ENCODE results near the gene PSAPL1. TPM values are rescaled to one million over a fixed set of nuclear protein-coding genes. Genes with fewer than 3 reads are reported as not detected.

PSAPL1 gene
- total and polyA plus RNA-seq, 2 experiments from 2014 or later: not detected

GRCh38 chr4:7420661-7421040 is 14.1 kb downstream of the PSAPL1 start:
- Histone ChIP-seq H3K4me1 (ENCODE audit: insufficient read depth) (no peaks in the 10 kb centered on the region), H3K79me2 (ENCODE audit: insufficient read depth) (no peaks in the 10 kb centered on the region), H3K4me3 (no peak overlapping the region), H3K9me3 (ENCODE audit: low read depth) (no peaks in the 10 kb centered on the region), H3K9me2 (ENCODE audit: insufficient read depth) (no peaks in the 10 kb centered on the region), H4K20me1 (ENCODE audit: insufficient read depth) (no peaks in the 10 kb centered on the region), H3K9ac (no peak overlapping the region), H3K27me3 (replicated peaks; ENCODE audit: insufficient read depth) (peaks cover 3% of the 10 kb centered on the region; the same call in 1 of the 2 replicates), H3F3A (ENCODE audit: insufficient read depth) (no peaks in the 10 kb centered on the region), H3K36me3 (ENCODE audit: low read depth) (no peaks in the 10 kb centered on the region), H3K4me2 (ENCODE audit: unreplicated experiment) (no peak overlapping the region), H2AFZ (no peak overlapping the region), H3K27ac (no peak overlapping the region)
- WGBS, 2 experiments (ENCODE audit: low coverage in 1 of 2, low lambda C conversion rate in 2 of 2, missing lambda C conversion rate in 2 of 2): 50 to 55% methylated on average over 14 of the region's 14 CpGs
- in situ Hi-C loops (cut with MboI): no loop called here
- TF ChIP-seq EZH2phosphoT487 (IDR thresholded peaks at IDR 0.05; ENCODE audit: insufficient read depth, low read depth) (no peak), EZH2 (IDR thresholded peaks at IDR 0.05; ENCODE audit: insufficient read depth, poor library complexity, severe bottlenecking) (no peak)
- no peak for DNase-seq

- TF ChIP-seq EZH2 (IDR thresholded peaks at IDR 0.05; ENCODE audit: insufficient read depth, poor library complexity, severe bottlenecking) (no peak), EZH2phosphoT487 (IDR thresholded peaks at IDR 0.05; ENCODE audit: insufficient read depth, low read depth) (no peak)
- in situ Hi-C loops (cut with MboI): no loop called here
- H3K4me3 ChIP-seq: no peak overlapping the region
- H3K27ac ChIP-seq: no peak overlapping the region
- no peaks in the 10 kb centered on the region for H3K9me2 ChIP-seq (ENCODE audit: insufficient read depth)
- no peaks in the 10 kb centered on the region for H3K4me1 ChIP-seq (ENCODE audit: insufficient read depth)
- no peak overlapping the region for H3K9ac ChIP-seq
- no peaks in the 10 kb centered on the region for H3K9me3 ChIP-seq (ENCODE audit: low read depth)
- H3F3A ChIP-seq (ENCODE audit: insufficient read depth): no peaks in the 10 kb centered on the region
- H3K4me2 ChIP-seq (ENCODE audit: unreplicated experiment): no peak overlapping the region
- H2AFZ ChIP-seq: no peak overlapping the region
- no peaks in the 10 kb centered on the region for H4K20me1 ChIP-seq (ENCODE audit: insufficient read depth)
- peaks cover 3% of the 10 kb centered on the region; the same call in 1 of the 2 replicates for H3K27me3 ChIP-seq (replicated peaks; ENCODE audit: insufficient read depth)
- DNase-seq: no peak
- H3K79me2 ChIP-seq (ENCODE audit: insufficient read depth): no peaks in the 10 kb centered on the region
- no peaks in the 10 kb centered on the region for H3K36me3 ChIP-seq (ENCODE audit: low read depth)
- WGBS, 2 experiments (ENCODE audit: low coverage in 1 of 2, low lambda C conversion rate in 2 of 2, missing lambda C conversion rate in 2 of 2): 43 to 63% methylated on average over 3 to 4 of the region's 4 CpGs
These were observed 14.6 kb downstream of the PSAPL1 start for GRCh38 chr4:7419961-7420660.

- Histone ChIP-seq H4K20me1 (ENCODE audit: insufficient read depth) (no peaks in the 10 kb centered on the region), H2AFZ (no peak overlapping the region), H3K79me2 (ENCODE audit: insufficient read depth) (no peaks in the 10 kb centered on the region), H3F3A (ENCODE audit: insufficient read depth) (no peaks in the 10 kb centered on the region), H3K9ac (no peak overlapping the region), H3K9me3 (ENCODE audit: low read depth) (no peaks in the 10 kb centered on the region), H3K9me2 (ENCODE audit: insufficient read depth) (no peaks in the 10 kb centered on the region), H3K27ac (no peak overlapping the region), H3K4me2 (ENCODE audit: unreplicated experiment) (no peak overlapping the region), H3K36me3 (ENCODE audit: low read depth) (no peaks in the 10 kb centered on the region), H3K27me3 (replicated peaks; ENCODE audit: insufficient read depth) (peaks cover 8% of the 10 kb centered on the region; the same call in 1 of the 2 replicates), H3K4me3 (no peak overlapping the region), H3K4me1 (ENCODE audit: insufficient read depth) (no peaks in the 10 kb centered on the region)
- WGBS, 2 experiments (ENCODE audit: low coverage in 1 of 2, low lambda C conversion rate in 2 of 2, missing lambda C conversion rate in 2 of 2): 65 to 72% methylated on average over 15 of the region's 15 CpGs
- in situ Hi-C loops (cut with MboI): no loop called here
- TF ChIP-seq EZH2 (IDR thresholded peaks at IDR 0.05; ENCODE audit: insufficient read depth, poor library complexity, severe bottlenecking) (no peak), EZH2phosphoT487 (IDR thresholded peaks at IDR 0.05; ENCODE audit: insufficient read depth, low read depth) (no peak)
- DNase-seq: no peak
These were observed 16.4 kb downstream of the PSAPL1 start for GRCh38 chr4:7418131-7418943.

DNA sequence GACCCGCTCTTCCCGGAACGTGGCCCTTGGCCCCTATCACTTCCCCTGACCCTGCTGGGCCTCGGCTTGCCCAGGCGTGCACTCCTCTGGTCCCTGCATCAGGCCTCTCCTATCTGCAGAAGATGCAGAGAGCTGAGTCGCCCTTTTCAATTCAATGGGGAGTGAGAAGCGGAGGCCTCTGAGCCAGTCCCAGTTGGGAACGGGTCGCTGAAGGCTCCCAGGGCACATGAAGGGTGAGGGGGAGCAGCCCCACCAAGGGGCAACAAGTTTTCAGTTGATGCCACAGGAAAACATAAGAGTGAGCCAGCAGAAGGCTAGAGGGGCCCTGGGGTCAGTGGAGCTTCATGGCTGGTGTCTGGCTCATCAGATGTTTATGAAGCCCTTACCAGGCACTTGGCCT is 17.1 kb downstream of the PSAPL1 start:
- no peaks in the 10 kb centered on the region for H3K4me1 ChIP-seq (ENCODE audit: insufficient read depth)
- no peak overlapping the region for H3K4me3 ChIP-seq
- H3K27ac ChIP-seq: no peak overlapping the region
- H4K20me1 ChIP-seq (ENCODE audit: insufficient read depth): no peaks in the 10 kb centered on the region
- no peaks in the 10 kb centered on the region for H3F3A ChIP-seq (ENCODE audit: insufficient read depth)
- no peak for DNase-seq
- no peak for TF ChIP-seq EZH2phosphoT487 (IDR thresholded peaks at IDR 0.05; ENCODE audit: insufficient read depth, low read depth)
- TF ChIP-seq EZH2 (IDR thresholded peaks at IDR 0.05; ENCODE audit: insufficient read depth, poor library complexity, severe bottlenecking): no peak
- no peak overlapping the region for H3K9ac ChIP-seq
- H3K4me2 ChIP-seq (ENCODE audit: unreplicated experiment): no peak overlapping the region
- H3K36me3 ChIP-seq (ENCODE audit: low read depth): no peaks in the 10 kb centered on the region
- in situ Hi-C loops (cut with MboI): no loop called here
- 59 to 66% methylated on average over 9 of the region's 9 CpGs for WGBS, 2 experiments (ENCODE audit: low coverage in 1 of 2, low lambda C conversion rate in 2 of 2, missing lambda C conversion rate in 2 of 2)
- no peak overlapping the region for H2AFZ ChIP-seq
- no peaks in the 10 kb centered on the region for H3K79me2 ChIP-seq (ENCODE audit: insufficient read depth)
- H3K9me3 ChIP-seq (ENCODE audit: low read depth): no peaks in the 10 kb centered on the region
- no peaks in the 10 kb centered on the region for H3K9me2 ChIP-seq (ENCODE audit: insufficient read depth)
- peaks cover 8% of the 10 kb centered on the region; the same call in 1 of the 2 replicates for H3K27me3 ChIP-seq (replicated peaks; ENCODE audit: insufficient read depth)
